NT2/D1 (cell line): ENCODE results near the gene GTPBP3.

ENCODE experiments used
- SUZ12 ChIP-seq: IDR thresholded peaks from 2 replicates; pipeline ENCODE4 v1.6.1; 2011; ENCODE audit not compliant: insufficient read length, insufficient read depth; ENCODE audit errors: extremely low read depth
- ZNF274 ChIP-seq: IDR thresholded peaks from 2 replicates; pipeline ENCODE4 v1.6.1; 2011; ENCODE audit warnings: mild to moderate bottlenecking, low read depth, low read length

GRCh38 chr19:17353386-17353785 is 16.0 kb downstream of the GTPBP3 start:
- TF ChIP-seq ZNF274 = no peak
- TF ChIP-seq SUZ12 = no peak
